GM21423 (cell line): ENCODE data around the gene TIGD7.
"Not testable (repeated sequence)": the region's sequence is repeated elsewhere in the genome, so short reads cannot be mapped to it uniquely, and the experiment has no call there.

Source experiments
- ATAC-seq: cut with Tn5 transposase; IDR thresholded peaks from one replicate; pipeline ENCODE4 v1.9.1; 2021; ENCODE audit warnings: mild to moderate bottlenecking, moderate library complexity; ENCODE audit not compliant: unreplicated experiment

TIGD7 gene

DNA sequence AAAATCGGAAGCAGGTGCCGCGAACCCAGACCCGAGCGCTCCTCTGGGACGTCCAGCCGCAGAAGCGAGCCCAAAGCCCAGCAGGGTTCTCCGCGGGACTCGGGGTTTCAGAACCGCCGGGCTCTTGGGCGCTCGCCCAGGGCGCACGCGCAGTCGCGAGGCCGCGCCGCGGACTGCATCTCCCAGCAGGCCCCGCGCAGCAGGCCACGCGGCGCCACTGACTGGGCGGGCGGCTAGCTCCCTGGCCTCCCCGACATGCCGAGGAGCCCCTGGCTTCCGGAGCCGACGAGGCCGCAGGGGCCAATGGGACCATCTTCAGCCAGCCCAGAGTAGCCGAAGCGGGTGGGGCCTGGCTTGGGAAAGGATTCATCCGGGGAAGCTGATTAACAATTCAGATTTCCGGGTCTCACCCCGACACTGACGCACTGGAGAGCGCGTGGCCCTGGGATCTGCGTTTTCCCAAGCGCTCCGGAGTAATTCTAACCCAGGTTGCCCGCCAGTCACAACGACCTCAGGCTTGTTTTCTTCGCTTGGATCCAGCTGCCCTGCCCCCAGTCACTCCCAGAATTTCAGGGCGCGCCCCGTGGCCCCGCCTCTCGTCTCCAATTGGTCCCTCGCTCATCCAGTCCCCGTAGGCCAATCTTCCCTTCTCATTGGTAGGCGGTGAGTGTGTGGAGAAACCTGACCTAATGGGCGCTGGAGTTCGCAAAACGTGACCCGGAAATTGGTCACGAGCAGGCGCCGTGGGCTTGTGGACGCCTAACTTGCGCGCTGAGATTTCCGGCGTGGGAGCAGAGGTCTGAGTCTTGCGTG lies 22.3 kb downstream of the TIGD7 start, which contains the start of gene ZNF263:
Gene ZNF263 (plus strand): TSS at position 762 of the 813 bp plus-strand sequence. CDS start 328 bp downstream, outside the sequence.
- peak; percentile 70 for ATAC-seq

DNA sequence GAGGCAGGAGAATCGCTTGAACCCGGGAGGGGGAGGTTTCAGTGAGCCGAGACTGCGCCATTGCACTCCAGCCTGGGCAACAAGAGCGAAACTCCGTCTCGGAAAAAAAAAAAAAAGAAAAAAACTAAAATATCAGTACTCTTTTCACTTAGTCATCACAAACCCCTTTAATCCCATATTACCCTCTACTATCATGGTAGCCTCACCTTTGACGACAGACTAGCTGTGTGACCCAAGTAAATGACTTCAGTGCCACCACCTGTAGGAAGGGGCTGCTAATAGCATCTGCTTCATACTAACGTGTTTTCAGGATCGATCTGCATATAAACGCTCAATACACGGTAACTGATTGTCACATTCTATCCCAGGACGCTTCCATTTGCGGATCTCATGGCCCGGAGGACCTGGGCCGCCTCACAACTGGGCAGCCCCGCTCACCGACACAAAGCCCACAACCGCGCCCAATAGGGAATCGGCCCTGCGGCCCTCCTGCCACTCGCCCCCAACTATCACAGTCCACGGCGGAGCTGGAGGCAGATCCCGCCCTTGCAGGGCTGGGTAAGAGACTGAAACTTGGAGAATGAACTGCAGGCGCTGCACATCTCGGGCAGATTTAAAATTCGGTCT lies 23.0 kb downstream of the TIGD7 start:
- ATAC-seq = peak; percentile 15

DNA sequence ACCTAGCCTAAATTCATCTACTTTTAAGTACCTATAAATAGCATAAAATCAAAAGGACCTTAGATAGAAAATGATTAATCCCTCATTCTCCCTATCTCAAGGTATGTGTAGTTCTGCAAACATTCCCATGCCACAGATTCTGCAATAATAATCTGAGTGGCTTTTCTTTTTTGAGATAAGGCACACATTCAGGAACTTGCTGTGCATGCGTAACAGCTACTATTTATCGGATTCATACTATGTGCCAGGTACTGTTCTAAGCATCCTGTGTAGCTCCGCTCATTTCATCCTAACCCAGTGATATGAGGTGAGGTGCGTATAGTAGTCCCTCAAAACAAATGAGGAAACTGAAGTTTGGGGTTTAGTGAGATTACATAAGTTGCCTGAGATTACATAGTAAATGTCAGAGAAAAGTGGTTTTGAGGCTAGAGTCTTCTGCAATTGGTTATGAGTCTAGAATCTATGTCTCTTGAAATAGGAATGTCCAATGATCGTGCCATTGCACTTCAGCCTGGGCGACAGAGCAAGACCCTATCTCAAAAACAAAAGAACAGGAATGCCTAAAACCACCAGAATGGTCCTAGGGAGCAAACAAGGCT lies 23.9 kb downstream of the TIGD7 start:
- no peak for ATAC-seq

DNA sequence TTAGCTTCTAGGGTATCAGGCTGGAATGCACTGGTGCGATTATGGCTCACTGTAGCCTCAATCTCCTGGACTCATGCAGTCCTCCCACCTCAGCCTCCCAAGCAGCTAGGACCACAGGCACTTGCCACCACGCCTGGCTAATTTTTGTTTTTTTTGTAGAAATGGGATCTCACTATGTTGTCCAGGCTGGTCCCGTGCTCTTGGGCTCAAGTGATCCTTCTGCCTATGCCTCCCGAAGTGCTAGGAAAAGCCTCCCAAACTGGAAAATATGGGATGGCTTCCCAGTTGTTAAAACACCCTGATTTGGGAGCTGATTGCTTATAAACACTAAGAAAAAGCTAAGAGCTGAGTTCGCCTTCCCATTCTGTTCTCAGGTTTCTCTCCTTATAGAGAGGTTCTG lies 28.6 kb downstream of the TIGD7 start:
- ATAC-seq = no peak

DNA sequence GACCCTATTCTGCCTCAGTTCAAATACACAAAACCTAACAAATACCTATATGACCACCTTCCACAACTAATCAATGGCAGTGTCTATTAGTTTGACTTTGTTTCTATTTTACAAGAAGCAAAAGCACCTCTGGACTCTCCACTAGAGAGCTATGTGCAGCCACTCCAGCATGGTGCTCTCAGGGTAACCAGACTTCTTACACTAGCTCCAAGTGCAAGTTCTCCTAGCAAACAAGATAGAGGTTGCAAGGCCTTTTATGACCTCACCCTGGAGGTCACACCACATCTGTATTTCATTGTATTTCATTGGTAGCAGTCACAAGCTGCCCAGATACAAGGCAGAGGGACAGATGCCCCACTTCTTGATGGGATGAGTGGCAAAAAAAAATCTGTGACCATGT lies 30.3 kb downstream of the TIGD7 start:
- ATAC-seq = no peak

DNA sequence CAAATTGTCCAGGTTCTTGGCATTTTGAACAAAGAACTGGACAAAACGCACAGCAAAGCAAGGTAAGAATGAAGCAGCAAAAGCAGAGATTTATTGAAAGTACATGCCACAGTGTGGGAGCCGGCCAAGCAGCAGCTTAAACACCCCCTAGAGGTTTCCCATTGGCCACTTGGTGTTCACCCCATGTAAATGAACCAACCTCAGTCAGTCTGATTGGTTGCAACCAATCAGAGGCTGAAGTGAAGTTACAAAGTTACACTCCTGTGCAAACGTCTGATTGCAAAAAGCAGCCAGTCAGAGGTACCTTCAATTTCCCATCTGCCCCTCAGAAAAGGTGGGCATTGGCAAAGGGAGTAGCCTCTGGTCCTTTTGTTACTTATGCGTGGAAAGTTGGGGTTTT lies 30.7 kb downstream of the TIGD7 start:
- no peak for ATAC-seq

DNA sequence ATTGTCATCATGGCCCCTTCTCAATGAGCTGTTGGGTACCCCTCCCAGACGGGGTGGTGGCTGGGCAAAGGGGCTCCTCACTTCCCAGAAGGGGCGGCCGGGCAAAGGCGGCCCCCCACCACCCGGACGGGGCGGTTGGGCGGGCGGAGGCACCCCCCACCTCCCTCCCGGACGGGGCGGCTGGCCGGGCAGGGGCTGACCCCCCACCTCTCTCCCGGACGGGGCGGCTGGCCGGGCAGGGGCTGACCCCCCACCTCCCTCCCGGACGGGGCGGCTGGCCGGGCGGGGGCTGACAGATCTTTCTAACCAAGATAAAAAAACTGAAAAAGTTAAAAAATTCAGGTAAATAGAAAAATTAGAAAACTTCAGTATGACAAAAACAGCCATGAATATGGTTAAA lies 33.9 kb downstream of the TIGD7 start:
- ATAC-seq = not testable (repeated sequence)

DNA sequence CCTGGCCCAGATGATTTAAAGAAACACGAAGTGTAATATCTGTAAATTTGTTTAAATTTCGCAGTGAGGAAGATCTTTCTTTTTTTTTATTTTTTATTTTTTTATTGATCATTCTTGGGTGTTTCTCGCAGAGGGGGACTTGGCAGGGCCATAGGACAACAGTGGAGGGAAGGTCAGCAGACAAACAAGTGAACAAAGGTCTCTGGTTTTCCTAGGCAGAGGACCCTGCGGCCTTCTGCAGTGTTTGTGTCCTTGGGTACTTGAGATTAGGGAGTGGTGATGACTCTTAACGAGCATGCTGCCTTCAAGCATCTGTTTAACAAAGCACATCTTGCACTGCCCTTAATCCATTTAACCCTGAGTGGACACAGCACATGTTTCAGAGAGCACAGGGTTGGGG lies 34.5 kb downstream of the TIGD7 start:
- not testable (repeated sequence) for ATAC-seq

DNA sequence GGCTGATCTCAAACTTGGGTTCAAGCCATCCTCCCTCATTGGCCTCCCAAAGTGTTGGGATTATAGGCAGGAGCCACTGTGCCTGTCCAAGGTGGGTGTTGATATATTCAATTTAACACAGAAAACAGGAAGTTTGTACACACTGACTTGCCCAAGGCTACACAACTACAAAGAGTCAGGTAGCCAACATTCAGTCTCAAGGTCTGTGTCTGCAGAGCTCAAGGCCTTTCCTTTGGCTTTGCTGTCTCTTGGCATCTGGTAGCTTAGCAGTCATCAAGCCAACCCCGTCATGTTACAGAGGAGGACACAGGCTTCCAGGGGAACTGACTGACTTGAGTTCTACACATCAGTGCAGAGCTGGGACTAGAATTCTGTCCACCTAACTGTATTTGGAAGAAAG lies 36.9 kb downstream of the TIGD7 start:
- no peak for ATAC-seq

DNA sequence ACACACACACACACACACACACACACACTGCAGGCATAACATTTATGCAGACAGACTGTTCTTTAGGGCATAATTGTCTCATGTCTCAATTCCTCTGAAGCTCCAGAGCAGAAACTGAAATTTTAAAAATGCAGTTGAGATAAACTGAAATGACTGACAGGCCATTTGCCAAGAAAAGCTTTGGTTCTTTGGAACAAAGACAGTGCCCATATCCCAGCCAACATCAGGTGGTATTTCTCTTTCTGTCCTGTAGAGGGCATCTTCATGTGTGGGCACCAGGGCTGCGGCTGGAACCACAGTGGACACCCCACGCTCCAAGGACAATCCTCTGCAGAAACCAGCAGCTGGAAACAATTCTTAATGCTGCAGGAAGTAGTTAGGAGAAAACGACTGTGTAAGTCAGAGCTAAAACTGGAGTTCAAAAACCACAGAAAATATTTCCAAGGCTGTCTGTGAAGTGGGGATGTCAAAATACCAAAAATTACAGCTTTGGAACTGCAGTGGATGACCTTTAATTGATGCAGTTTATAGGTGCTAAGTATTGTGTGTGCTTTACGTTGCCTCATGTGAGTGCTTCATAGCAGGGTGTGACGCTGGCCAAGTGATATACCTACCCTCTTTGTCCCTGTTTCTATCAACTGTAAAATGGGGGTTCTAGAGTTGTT lies 38.2 kb downstream of the TIGD7 start:
- no peak for ATAC-seq

DNA sequence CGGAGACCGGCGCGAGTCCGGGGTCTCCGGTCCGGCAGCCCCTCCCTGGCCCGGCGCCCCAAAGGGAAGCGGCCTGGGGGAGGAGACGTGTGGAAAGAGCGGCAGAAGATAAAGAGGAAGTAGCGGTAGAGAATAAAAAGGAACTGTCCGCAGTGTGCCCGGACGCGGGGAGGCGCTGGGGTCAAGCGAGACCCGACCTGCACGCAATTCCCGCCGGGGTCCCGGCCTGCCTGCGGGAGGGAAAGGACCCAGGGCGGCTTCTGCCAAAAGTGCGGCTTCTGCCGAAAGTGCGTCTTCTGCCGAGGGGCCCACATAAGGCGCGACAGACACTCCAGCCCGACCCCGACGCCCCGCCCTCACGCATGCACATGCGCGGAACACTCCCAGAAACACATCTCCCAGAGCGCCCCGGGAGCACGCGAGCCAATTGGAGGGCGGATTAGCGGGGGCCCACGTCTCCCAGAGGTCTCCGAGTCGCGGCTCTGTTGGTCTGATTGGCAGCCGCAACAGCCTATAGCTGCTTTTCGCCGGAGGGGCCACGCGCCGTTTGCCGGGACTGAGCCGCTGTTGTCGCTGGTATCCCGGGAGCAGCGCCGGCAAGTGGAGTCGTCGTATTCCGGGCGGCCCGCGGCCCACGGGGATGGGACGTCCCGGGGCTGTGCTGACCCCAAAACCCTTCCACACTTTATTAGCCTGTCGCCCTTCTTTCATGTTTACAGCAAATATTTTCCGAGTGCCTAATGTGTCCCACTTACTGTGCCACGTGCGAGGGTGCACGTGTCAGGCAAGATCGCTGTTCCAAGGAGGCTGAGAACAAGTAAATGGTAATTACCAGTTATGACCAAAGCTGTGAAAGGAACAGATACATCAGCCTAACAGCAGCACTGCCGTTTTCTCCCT lies 40.8 kb downstream of the TIGD7 start:
- ATAC-seq = peak; percentile 77

DNA sequence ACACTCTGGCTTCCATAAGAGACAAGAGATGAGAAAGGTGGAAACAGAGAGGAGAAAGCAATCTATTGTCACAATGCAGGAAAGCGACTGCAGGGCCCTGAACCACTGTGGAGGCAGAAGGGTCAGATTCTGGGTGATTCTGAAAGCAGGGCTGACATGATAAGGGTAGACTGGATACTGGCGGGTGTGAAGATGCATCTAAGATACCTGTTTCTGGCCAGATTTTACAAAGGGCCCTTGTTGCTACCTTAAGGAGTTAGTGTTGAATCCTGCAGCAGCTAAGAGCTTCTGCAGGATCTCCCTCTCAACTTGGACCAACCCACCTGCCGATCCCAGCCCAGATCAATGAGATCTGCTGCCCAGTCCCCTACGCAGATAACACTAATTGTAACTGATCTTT lies 42.7 kb downstream of the TIGD7 start:
- ATAC-seq = no peak

DNA sequence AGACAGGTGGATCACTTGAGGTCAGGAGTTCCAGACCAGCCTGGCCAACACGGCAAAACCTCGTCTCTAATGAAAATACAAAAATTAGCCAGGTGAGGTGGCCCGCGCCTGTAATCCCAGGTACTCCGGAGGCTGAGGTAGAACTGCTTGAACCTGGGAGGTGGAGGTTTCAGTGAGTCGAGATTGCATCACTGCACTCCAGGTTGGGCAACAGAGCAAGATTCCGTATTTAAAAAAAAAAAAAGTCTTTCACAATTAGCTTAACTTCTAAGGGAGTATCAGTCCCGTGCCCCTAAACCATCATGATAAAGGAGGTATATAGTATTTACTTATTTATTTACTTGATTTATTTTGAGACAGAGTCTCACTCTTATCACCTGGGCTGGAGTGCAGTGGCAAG lies 45.4 kb downstream of the TIGD7 start:
- ATAC-seq = no peak

DNA sequence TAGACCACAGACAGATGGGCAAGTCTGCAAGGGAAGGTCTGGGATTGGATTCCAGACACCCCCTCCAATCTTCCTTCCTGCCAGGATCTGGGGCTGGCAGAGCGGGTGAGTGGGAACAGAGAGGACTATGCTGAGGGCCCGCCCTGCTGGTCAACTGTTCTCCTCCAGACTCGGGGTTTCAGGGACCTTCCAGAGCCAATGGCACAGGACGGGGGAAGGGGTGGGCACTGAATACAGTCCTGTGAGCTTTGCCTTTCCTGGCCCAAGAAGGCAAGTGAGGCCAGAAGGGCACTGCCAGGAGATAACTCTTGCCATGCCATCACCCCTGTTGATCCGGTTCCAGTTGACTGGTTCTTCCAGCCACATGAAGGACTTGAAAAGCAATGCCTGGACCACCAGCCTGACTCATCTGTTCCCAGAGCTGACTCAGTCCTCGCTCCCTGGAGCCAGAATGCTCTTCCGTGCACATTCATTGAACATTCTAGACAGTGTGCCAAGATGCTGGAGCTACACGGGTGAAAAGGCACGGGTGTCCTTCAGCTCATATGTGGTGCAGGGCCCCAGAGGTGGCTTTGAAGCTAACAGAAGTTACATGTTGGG lies 48.3 kb downstream of the TIGD7 start:
- no peak for ATAC-seq

DNA sequence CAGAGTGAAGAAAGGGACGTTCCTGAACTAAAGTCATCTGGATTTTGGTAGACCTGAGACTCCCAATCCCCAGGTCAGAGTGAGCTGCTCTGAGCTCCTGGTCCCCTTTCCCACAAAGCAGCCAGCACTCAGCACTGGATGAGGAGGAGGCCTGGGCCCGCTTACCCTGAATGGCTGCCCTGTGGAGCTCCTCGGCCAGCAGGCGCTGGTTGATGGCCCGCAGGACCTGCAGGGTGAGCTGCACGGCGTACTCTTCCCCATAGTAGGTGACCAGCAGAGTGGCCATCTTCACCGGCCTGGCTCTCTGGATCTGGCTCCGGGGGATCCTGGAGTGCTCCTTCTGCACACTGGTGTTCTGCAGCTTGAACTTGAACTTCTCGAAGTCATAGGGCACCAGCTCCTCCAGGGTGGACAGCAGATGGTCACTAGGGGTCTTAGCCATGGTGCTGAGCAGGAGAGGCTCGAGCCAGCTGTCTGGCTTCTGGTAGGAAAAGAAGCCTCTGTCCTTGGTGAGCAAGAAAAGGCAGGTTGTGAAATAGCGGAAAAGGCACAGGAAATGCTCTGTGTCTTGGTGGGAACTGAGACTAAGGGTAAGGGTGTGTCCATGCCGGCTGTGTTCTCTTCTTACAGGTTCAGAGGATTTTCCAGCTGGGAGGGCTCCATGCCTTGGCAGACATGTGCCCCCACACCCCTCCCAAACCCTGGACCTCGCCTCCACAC lies 48.9 kb downstream of the TIGD7 start, which contains the start of gene MEFV:
Gene MEFV (minus strand): TSS at position 488 of the 720 bp plus-strand sequence. CDS start 46 bp downstream, at position 442.
- ATAC-seq = no peak

DNA sequence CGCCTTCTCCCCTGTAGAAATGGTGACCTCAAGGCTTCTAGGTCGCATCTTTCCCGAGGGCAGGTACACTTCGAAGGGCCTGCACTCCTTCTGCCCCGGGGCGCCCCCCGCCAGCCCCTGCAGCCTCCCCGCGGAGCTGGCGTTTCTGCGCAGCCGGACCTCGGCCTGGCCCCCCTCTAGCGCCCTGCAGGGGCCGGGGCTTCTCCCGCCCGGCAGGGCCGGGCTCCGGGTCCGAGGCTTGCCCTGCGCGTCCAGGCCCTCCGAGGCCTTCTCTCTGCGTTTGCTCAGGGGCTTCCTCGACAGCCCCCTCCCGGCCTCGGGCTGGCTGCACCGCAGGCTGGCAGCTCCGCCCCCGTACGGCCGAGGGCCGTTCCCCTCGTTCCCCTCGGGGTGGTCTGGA lies 50.9 kb downstream of the TIGD7 start:
- no peak for ATAC-seq

DNA sequence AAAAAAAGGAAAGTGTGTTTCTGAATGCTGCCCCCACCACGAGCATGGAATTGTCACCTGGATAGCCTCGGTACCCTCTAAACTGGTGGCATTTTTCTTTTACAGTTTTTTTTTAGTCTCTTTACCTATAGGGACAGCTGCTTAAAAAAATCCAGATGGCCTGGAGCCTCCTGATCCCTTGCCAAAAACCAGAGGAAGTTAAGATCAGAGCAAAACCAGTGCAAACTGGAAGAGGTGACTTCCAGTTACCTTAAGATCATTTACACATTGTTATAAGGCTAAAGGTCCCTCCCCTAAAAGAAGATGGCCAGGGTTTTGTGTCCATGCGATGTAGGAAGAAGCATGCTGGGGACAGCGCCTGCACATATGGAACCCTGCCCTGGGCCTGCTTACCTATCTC lies 52.3 kb downstream of the TIGD7 start:
- no peak for ATAC-seq

DNA sequence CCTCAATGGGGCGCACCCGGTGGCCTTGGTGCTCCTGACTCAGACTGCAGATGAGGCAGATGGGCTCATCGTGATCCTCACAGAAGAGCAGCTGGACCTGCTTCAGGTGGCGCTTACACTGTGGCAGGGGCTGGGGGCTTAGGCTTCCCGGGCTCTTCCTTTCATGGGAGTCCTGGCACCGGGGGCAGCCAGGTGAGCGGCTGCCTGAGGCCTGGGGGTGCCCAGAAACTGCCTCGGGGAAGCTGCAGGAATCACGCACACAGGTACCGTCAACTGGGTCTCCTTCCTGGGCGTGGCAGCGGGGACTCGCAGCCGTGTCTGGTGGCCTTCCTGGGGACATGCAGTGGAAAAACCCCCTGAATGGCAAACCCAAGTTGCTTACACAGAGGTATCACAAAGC lies 55.8 kb downstream of the TIGD7 start:
- no peak for ATAC-seq

DNA sequence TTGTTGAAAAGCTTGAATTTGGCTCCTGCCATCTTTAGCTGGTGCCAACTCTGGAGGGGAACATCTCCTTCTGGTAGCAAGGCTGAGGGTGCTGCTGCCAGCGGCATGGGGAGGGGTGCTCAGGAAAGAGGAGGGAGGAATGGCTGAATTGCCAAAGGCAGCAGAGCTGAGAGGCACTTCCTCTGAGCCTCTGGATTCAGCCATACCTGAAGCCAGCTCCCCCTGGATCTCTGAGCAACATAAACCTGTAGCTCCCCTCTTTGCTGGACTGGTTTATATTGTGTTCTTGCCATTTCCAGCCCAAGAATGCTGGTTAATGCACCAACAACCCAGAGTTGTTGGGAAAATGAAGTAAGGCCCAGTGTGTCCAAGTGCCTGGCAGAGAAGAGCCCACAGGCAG lies 56.2 kb downstream of the TIGD7 start:
- ATAC-seq = no peak
